ENCODE measurements around the gene FAM78A.

Gene FAM78A

DNA sequence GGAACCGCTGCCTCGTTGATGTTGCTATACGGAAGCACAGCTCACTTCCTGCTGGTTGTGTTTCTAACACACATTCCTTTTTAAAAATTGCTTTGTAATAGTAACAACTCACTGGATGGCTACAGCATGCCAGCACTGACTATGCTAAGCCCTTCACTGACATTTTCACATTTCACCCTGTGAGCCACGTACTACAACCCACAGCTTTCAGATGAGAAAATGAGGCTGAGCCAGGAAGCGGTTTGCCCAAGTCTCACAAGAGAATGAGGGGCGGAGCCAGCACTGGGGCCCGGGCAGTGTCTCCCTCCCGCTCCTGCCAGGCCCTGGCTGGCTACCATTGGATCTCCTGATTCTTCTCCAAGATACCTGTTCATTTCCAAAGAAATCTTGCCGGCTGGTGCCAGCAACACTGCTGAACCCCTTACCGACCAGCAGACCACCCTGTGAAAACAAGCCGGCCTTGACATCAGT, 38.3 kb downstream of the FAM78A start:
- peak; percentile 67 to 72 for DNase-seq
- TF ChIP-seq POLR2A (IDR thresholded peaks at IDR 0.05; ENCODE audit: low read length), result peak; percentile 78
- TF ChIP-seq GATA1 (IDR thresholded peaks at IDR 0.05; ENCODE audit: low read depth, low read length), result no peak

DNA sequence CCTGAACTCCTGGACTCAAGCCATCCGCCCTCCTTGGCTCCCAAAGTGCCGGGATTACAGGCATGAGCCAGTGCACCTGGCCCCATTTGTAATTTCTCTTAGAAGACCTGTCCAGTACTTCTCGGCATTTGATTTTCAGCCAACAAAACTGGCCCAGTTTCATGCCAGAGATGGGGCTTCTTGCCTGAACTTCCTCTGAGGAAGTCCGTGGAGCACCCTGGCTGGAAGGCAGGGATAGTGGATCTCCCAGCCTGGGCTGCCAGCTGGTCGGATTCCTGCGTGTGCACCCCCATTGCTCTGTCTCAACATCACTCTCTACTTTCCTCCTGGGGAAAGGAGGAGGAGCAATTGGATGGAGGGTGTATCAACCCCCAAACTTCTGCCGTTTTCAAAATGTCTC, 39.0 kb downstream of the FAM78A start:
- DNase-seq, result no peak
- no peak for TF ChIP-seq GATA1 (IDR thresholded peaks at IDR 0.05; ENCODE audit: low read depth, low read length)
- no peak for TF ChIP-seq POLR2A (IDR thresholded peaks at IDR 0.05; ENCODE audit: low read length)

DNA sequence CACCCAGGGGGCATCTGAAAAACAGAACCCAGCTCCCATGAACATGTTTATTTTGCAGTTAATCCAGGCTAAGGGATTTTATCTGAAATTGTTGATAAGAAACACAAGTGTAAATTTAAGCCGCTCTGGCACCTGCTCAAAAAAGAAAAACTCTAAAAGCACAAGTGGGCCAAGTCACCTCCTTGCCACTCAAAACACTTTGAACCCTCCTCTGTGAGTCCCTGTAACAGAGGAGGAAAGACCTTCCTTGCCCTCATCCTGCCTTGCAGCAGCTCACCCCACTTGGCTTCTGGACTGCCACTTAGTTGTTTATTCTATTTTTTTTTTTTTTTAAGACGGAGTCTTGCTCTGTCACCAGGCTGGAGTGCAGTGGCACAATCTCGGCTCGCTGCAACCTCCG, 39.5 kb downstream of the FAM78A start:
- TF ChIP-seq GATA1 (IDR thresholded peaks at IDR 0.05; ENCODE audit: low read depth, low read length), result no peak
- TF ChIP-seq POLR2A (IDR thresholded peaks at IDR 0.05; ENCODE audit: low read length), result no peak
- no peak for DNase-seq

DNA sequence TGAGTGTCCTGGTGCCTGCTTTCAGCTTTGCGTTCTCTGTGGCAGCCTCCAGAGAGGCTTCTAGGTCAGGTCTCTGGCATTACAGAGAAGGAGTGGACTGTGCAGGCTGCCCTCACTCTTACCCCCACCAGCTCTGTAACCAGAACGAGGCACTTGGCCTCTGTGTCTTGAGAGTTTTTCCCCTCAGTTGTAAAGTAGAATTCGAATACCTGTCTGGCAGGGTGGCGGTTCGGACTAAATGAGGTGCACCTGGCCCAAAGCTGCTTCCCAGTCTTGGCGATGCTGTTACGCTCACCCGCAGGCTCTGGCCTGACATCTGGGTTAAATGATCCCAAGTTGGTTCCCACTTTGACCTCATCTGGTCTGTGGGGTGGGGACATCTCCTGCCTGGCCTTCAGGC, 40.1 kb downstream of the FAM78A start:
- no peak for DNase-seq
- TF ChIP-seq GATA1 (IDR thresholded peaks at IDR 0.05; ENCODE audit: low read depth, low read length) (no peak), POLR2A (IDR thresholded peaks at IDR 0.05; ENCODE audit: low read length) (no peak)

DNA sequence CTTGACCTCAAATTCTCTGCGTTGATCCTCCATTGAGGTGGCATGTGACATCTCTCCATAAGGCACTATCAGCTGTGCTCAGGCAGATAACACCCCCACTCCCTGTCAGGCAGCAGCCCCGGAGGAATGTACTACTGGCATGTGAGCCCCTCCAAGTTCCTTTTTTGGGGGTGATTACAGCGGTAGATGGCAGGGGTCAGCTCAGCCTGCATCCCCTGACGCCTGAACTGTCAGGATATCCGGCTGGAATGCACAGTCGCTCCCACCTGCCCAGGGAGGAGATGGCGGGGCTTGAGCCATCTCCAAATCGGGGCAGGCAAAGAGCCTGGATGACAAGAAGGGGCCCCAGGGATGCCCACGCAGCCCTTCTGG, 40.8 kb downstream of the FAM78A start:
- peak; percentile 57 to 81 for DNase-seq
- no peak for TF ChIP-seq GATA1 (IDR thresholded peaks at IDR 0.05; ENCODE audit: low read depth, low read length)
- no peak for TF ChIP-seq POLR2A (IDR thresholded peaks at IDR 0.05; ENCODE audit: low read length)

DNA sequence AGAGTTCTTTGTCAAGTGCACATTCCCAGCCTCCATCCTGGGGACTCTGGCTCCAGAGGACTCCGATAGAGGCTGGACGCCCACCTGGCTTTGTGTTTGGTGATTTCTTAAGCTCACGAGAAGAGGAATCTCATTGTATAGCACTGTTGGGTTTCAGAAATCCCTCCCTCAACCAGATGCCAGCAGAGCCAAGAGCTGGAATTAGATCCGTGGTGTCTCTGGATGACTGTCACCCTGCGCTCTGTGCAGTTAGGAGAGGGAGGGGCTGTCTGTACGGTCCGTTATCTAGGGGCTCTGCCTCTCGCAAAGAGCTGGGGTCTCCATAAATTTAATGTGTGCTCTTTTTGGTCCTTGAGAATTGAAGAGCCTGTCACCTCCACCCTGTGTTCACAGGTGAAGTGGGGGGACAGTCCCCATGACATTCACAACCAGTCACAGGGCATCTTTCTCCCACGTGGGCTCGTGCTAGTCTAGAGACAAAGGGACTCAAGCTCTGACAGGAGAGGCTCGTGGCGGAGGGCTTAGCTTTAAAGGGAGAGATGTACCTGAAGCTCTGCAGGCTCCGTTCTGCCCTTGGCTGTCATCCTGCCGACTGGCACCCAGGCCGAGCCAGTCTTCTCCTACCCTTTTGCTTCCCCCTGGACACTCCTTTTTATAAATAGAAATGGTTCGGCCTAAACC, 41.4 kb downstream of the FAM78A start:
- TF ChIP-seq POLR2A (IDR thresholded peaks at IDR 0.05; ENCODE audit: low read length) (no peak), GATA1 (IDR thresholded peaks at IDR 0.05; ENCODE audit: low read depth, low read length) (no peak)
- DNase-seq, result no peak

DNA sequence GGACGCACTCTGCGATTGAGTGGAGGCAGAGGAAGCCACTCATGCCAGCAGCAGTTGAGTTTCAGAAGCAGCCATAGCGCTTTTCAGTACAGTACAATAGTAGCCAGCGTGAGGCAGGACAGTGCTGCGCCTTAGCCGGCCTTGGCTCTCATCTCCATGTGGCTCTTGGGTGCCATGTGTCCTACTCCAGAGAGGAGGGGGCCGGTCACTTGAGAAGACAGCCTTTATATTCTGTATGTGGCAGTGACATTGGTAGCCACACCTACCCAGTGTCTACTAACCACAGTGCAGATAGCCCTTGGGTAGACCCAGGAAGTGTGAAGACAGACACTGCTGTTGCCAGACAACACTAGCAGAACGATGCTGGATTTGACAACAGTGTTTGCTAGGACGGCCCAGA, 42.3 kb downstream of the FAM78A start:
- TF ChIP-seq POLR2A (IDR thresholded peaks at IDR 0.05; ENCODE audit: low read length), result no peak
- no peak for TF ChIP-seq GATA1 (IDR thresholded peaks at IDR 0.05; ENCODE audit: low read depth, low read length)
- peak; percentile 17 to 48 for DNase-seq

DNA sequence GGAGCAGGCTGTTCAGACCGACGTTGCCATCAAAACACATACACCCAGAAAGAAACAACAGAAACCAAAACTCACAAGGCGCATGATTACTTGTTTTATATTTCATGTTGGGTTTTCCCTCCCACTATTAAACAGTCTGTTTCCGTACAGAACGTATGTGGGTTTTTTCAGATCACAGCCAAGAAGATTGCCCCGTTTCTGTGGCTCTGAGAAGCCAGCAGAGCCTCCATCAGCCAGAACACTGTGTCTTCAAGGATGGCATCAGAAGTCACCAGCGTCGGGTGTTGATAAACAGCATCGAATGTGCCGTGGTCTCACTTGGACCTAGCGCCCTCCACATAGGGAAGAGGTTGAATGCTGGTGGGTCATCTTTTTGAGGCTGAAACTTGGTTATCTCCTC, 42.8 kb downstream of the FAM78A start:
- no peak for TF ChIP-seq POLR2A (IDR thresholded peaks at IDR 0.05; ENCODE audit: low read length)
- no peak for TF ChIP-seq GATA1 (IDR thresholded peaks at IDR 0.05; ENCODE audit: low read depth, low read length)
- DNase-seq, result no peak

DNA sequence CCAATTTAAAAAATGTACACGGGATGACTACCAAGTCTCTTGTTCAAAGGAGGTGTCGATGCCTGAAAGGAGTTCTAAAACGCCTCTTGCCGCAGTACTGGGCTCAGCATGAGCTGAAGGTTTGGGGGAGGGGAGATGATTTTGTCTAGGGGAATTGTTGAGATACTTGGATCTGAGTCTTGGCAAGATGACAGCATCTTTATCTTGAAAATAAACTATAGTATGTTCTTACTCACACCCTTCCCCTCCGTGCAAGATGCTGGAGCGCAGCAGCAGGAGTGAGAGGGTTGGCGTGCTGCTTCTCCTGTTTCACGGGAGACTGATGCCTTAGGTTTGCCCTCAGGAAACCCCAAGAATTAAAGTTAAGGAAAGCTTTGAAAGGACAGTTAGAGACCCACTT, 47.3 kb downstream of the FAM78A start:
- TF ChIP-seq GATA1 (IDR thresholded peaks at IDR 0.05; ENCODE audit: low read depth, low read length), result no peak
- DNase-seq, result peak in 1 of 2 experiments; percentile 48

DNA sequence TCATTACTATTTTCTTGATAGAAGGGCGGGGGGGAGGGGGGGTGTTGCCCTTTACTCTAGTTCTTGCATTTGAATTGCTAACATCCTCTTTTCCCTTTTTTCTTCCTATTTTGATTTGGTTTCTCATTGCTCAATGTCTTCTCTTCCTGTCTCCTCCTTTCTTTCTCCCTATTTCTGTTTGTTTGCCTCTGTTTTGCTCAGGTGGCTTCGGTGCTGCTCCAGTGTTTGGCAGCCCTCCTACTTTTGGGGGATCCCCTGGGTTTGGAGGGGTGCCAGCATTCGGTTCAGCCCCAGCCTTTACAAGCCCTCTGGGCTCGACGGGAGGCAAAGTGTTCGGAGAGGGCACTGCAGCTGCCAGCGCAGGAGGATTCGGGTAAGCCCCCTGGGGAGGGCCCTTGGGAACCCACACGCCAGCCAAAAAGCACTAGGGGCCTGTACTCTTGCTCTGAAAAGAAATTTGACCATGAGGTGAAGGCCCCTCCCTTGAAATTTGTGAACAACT, 48.3 kb downstream of the FAM78A start:
- TF ChIP-seq GATA1 (IDR thresholded peaks at IDR 0.05; ENCODE audit: low read depth, low read length), result no peak
- TF ChIP-seq POLR2A (IDR thresholded peaks at IDR 0.05; ENCODE audit: low read length), result no peak

DNA sequence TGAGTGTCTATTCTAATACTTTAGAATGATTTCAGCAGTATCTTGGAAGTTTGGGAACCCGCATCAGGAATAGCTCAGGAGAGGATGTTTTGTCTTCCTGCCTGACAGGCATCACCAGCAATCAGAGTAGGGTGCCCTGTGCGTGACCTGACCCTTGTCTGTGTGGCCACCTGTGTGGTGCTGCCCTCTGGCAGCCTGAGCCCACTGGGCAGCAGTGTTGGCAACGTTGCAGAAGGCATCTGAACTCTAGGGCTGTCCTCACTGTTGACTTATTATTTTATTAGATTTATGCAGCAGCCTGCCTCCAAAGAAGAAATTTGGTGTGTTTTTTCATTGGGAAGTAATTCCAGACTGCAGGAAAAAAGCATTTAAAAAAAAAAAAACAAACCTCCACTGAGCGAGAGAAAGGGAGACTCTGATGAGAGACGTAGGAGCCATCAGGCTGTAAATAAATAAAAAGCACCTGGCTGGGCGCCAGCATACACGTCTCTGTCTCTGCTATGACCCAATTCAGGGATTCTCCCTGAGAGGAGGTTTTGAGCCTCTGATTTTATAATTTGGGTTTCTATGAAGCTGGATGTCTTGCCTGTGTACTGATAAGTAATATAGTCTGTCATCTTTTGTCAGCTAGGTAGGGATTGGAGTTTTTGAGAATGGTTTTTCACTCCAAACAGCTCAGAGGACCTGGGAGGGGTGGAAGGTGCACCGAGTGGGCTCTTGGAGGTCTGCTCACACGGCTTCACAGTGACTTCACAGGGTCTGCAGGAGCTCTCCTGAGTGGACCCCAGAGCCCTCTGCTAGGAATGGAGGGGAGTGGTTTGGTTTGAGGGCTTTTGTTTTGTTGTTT, 49.0 kb downstream of the FAM78A start:
- TF ChIP-seq POLR2A (IDR thresholded peaks at IDR 0.05; ENCODE audit: low read length) (no peak), GATA1 (IDR thresholded peaks at IDR 0.05; ENCODE audit: low read depth, low read length) (no peak)
- no peak for DNase-seq

More for the DNA sequence above, 48.3 kb downstream of the FAM78A start:
- DNase-seq, result no peak

DNA sequence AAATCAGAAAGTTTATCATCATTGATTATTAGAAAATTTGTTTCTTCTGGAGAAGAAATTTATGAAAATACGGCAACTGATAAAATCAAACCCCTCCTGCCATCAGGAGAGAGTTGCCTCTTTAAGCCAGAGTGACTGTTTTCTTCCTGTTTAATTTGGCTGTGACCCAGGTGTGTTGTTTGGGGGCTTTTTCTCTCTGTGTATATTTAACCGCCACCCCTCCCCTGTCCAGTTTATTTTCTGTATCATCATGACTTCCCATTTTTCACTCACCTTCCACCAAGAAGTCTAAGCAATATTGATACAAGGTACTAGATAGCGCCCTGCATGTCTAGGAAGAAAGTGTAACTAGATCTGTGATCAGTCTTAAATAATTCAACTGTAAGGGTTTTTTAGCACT, 50.1 kb downstream of the FAM78A start:
- no peak for DNase-seq
- TF ChIP-seq POLR2A (IDR thresholded peaks at IDR 0.05; ENCODE audit: low read length) (no peak), GATA1 (IDR thresholded peaks at IDR 0.05; ENCODE audit: low read depth, low read length) (no peak)

DNA sequence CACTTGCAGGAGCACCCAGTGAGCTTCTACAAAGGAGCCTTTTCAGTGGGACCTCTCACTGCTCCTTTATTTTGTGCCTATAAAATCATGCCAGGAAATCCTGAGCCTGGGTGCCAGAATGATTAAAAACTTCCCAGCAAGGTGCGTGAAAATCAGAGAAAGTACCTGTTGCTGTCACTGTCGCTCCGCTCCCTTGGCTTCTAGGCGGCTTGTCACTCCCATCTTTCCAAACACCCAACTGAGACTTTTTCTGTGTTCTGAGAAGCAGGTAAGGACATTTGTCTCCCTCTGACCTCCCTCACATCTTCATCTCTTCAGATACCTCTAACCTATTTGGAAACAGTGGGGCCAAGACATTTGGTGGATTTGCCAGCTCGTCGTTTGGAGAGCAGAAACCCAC, 53.9 kb downstream of the FAM78A start:
- TF ChIP-seq GATA1 (IDR thresholded peaks at IDR 0.05; ENCODE audit: low read depth, low read length) (no peak), POLR2A (IDR thresholded peaks at IDR 0.05; ENCODE audit: low read length) (no peak)
- no peak for DNase-seq

DNA sequence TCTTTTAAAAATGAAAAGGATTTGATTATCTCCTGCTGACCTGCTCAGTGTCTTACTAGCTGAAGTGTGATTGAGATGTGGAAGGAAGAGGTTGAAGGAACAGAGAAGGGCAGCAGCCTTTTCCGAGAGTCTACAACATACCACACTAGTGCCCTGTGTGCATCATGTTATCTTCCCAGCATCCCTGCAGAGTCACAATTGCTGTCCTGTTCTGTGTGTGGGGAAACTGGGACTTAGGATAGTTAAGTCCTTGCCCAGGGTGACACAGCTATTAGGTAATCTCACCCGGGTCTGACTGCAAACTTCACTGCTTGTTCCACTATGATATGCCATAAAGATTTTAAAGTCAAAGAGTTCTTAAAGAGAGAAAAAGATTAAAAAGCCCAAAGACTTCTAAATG, 55.8 kb downstream of the FAM78A start:
- DNase-seq, result no peak
- TF ChIP-seq POLR2A (IDR thresholded peaks at IDR 0.05; ENCODE audit: low read length) (no peak), GATA1 (IDR thresholded peaks at IDR 0.05; ENCODE audit: low read depth, low read length) (no peak)

DNA sequence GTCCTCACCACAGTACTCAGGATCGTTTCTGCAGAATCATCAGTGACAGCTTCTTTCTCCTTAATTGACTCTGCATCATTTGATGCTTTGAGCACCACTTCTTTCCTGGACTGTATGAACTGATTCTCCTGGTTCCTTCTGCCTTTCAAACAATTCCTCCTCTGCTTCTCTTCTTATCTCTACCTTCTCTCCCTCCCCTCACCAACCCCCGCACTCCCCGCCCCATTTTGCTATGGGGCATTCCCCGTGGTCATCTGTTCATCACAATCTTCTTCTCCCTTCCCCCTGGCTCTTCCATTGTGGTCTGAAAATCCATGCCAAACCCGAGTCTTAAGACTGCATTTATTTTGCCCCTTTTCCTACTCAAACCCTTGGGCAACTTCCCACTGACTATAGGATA, 57.9 kb downstream of the FAM78A start:
- no peak for DNase-seq
- TF ChIP-seq POLR2A (IDR thresholded peaks at IDR 0.05; ENCODE audit: low read length) (no peak), GATA1 (IDR thresholded peaks at IDR 0.05; ENCODE audit: low read depth, low read length) (no peak)

All from erythroblast (primary cell).